ENCODE measurements around the gene SDHAF2. TPM values are rescaled to one million over a fixed set of nuclear protein-coding genes. Genes with fewer than 3 reads are reported as not detected.
A peak's percentile ranks its signal among the peaks of the same experiment; 100 is the strongest.

Gene SDHAF2
- total RNA-seq, 2 donors from 2014 or later, result 41.4 to 45.4 TPM

DNA sequence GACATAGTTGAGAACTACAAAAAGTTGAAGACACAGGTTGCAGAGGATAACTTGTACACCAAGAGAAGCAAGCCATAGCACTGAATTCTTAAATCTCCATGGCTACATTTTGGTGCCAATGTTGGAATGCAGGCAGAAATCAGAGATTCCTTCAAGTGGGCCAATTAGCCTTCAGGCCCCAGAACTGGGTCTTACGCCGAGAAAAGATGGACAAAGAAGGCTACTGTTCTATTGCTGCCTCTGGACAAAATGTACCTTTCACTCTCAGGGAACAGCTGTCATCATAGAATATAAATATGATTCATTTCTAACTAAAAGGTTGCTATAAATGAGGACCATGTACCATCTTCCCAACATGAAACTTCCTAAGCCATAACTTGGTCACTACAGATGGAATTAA lies 23.9 kb upstream of the SDHAF2 start:
- Histone ChIP-seq H3K4me3 (ENCODE audit: low read length) (no peak overlapping the region), H3K9me3 (ENCODE audit: control insufficient read depth, low read length) (no peaks in the 10 kb centered on the region), H3K36me3 (ENCODE audit: control insufficient read depth, insufficient read depth, low read length) (peaks cover 86% of the 10 kb centered on the region), H3K9ac (ENCODE audit: extremely low read depth, low read length, poor library complexity, severe bottlenecking) (no peak overlapping the region), H3K4me1 (ENCODE audit: control insufficient read depth, insufficient read depth, low read length) (no peaks in the 10 kb centered on the region), H3K27me3 (ENCODE audit: control insufficient read depth, insufficient read depth, low read length, poor library complexity, severe bottlenecking) (no peaks in the 10 kb centered on the region), H3K27ac (ENCODE audit: low read depth, low read length) (no peak overlapping the region)
- Mint-ChIP-seq H3K27ac (no peak overlapping the region), H3K9me3 (no peaks in the 10 kb centered on the region), H3K36me3 (ENCODE audit: low read depth) (peaks cover 76% of the 10 kb centered on the region), H3K4me3 (no peak overlapping the region), H3K4me1 (peaks cover 1% of the 10 kb centered on the region), H3K27me3 (ENCODE audit: insufficient read depth) (no peaks in the 10 kb centered on the region)
- no peak for DNase-seq
- 98% methylated on average over 2 of the region's 2 CpGs; no CpG with 5 or more reads in 1 of the 2 experiments for WGBS, 2 experiments (ENCODE audit: insufficient coverage in 1 of 2, insufficient read length in 1 of 2)
- TF ChIP-seq, protein P1, sequence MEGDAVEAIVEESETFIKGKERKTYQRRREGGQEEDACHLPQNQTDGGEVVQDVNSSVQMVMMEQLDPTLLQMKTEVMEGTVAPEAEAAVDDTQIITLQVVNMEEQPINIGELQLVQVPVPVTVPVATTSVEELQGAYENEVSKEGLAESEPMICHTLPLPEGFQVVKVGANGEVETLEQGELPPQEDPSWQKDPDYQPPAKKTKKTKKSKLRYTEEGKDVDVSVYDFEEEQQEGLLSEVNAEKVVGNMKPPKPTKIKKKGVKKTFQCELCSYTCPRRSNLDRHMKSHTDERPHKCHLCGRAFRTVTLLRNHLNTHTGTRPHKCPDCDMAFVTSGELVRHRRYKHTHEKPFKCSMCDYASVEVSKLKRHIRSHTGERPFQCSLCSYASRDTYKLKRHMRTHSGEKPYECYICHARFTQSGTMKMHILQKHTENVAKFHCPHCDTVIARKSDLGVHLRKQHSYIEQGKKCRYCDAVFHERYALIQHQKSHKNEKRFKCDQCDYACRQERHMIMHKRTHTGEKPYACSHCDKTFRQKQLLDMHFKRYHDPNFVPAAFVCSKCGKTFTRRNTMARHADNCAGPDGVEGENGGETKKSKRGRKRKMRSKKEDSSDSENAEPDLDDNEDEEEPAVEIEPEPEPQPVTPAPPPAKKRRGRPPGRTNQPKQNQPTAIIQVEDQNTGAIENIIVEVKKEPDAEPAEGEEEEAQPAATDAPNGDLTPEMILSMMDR (conservative IDR thresholded peaks at IDR 0.05), result no peak

DNA sequence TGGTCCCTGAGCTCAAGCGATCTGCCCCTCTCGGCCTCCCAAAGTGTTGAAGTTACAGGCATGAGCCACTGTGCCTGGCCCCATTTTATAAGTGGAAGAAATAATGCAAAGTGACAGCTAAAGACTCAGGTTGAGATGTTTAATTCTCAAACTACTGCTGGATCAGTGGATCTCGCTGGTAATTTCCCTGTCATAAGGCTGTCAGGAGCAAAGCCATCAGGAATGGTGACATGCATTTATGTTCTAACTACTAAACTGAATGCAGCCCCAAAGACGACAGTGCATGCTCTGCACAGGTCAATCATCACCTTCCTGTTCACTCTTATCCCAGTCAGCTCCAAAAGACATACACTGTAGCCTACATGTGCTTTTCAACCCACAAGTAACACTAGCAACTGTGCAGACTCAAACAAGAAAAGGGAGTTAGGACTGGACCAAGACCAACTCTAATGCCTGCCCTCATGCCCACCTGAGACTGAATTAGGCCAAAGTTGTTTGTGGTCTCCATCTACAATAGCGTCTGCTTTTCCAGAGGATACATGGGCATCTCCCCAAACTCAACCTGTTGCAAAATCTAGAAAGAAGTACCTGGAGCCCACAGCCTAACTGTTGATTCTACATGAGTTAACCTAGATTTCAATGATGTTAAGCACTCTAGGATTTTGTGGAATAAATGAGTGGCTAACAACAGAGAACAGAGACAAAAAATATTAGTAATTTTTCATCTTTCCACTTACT lies 22.8 kb upstream of the SDHAF2 start:
- no peaks in the 10 kb centered on the region for H3K27me3 ChIP-seq (ENCODE audit: control insufficient read depth, insufficient read depth, low read length, poor library complexity, severe bottlenecking)
- H3K36me3 ChIP-seq (ENCODE audit: control insufficient read depth, insufficient read depth, low read length), result peaks cover 91% of the 10 kb centered on the region
- WGBS, 2 experiments (ENCODE audit: insufficient coverage in 1 of 2, insufficient read length in 1 of 2), result 96 to 100% methylated on average over 4 to 5 of the region's 5 CpGs
- TF ChIP-seq, protein P1 (conservative IDR thresholded peaks at IDR 0.05), result no peak
- no peaks in the 10 kb centered on the region for H3K9me3 ChIP-seq (ENCODE audit: control insufficient read depth, low read length)
- Mint-ChIP-seq H3K27me3 (ENCODE audit: insufficient read depth) (no peaks in the 10 kb centered on the region), H3K9me3 (no peaks in the 10 kb centered on the region), H3K4me3 (no peak overlapping the region), H3K36me3 (ENCODE audit: low read depth) (peaks cover 87% of the 10 kb centered on the region), H3K4me1 (peaks cover 1% of the 10 kb centered on the region), H3K27ac (peak overlapping the region; percentile 69)
- DNase-seq, result no peak
- no peak overlapping the region for H3K27ac ChIP-seq (ENCODE audit: low read depth, low read length)
- no peak overlapping the region for H3K4me3 ChIP-seq (ENCODE audit: low read length)
- no peaks in the 10 kb centered on the region for H3K4me1 ChIP-seq (ENCODE audit: control insufficient read depth, insufficient read depth, low read length)
- no peak overlapping the region for H3K9ac ChIP-seq (ENCODE audit: extremely low read depth, low read length, poor library complexity, severe bottlenecking)

DNA sequence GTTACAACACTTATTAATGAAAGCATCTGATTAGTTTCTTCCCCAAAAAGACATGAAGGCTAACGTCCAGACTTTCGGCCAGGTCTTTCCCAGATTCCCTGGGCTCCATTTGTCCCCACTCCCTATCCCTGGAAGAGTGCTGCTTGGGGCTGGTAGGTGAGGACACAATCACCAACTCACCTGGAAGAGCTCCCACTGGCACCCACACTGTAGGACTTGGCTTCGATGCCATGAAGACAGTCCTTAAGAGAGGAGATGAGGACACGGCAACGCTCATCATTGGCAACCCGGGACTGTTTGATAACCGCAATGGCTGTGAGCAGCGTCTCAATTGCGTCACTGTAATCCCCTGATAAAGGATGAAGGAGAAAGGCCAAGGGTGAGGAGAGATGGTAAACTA lies 18.3 kb upstream of the SDHAF2 start:
- H3K9me3 Mint-ChIP-seq, result no peaks in the 10 kb centered on the region
- Histone ChIP-seq H3K9me3 (ENCODE audit: control insufficient read depth, low read length) (no peaks in the 10 kb centered on the region), H3K4me3 (ENCODE audit: low read length) (no peak overlapping the region), H3K27me3 (ENCODE audit: control insufficient read depth, insufficient read depth, low read length, poor library complexity, severe bottlenecking) (no peaks in the 10 kb centered on the region), H3K36me3 (ENCODE audit: control insufficient read depth, insufficient read depth, low read length) (peaks cover 92% of the 10 kb centered on the region), H3K27ac (ENCODE audit: low read depth, low read length) (no peak overlapping the region), H3K4me1 (ENCODE audit: control insufficient read depth, insufficient read depth, low read length) (no peaks in the 10 kb centered on the region), H3K9ac (ENCODE audit: extremely low read depth, low read length, poor library complexity, severe bottlenecking) (no peak overlapping the region)
- no peak overlapping the region for H3K4me3 Mint-ChIP-seq
- TF ChIP-seq, protein P1 (conservative IDR thresholded peaks at IDR 0.05), result no peak
- no peak for DNase-seq
- no peaks in the 10 kb centered on the region for H3K27me3 Mint-ChIP-seq (ENCODE audit: insufficient read depth)
- no peak overlapping the region for H3K27ac Mint-ChIP-seq
- H3K36me3 Mint-ChIP-seq (ENCODE audit: low read depth), result peaks cover 93% of the 10 kb centered on the region
- no peaks in the 10 kb centered on the region for H3K4me1 Mint-ChIP-seq
- WGBS, 2 experiments (ENCODE audit: insufficient coverage in 1 of 2, insufficient read length in 1 of 2), result 94 to 98% methylated on average over 9 of the region's 9 CpGs

Measured in endodermal cell (in vitro differentiated cells).